Right ventricle myocardium inferior (tissue), 1 donor: Measurements from ENCODE around the gene PACS2. TPM values are rescaled to one million over a fixed set of nuclear protein-coding genes. Genes with fewer than 3 reads are reported as not detected.
"Not testable (repeated sequence)": the region's sequence is repeated elsewhere in the genome, so short reads cannot be mapped to it uniquely, and the experiment has no call there.

Experiments used
- ATAC-seq: fragments of 200-7000 bp; cut with Tn5 transposase; one replicate; pipeline ENCODE4 v1.9.1; 2020; ENCODE audit warnings: mild to moderate bottlenecking, moderate library complexity
- DNase-seq: peaks from one replicate; pipeline ENCODE4 v3.0.0; 2021; ENCODE audit errors: missing footprints
- intact Hi-C: fragments of 100-400 bp; cut with DNase I; formaldehyde crosslinking; loops from one replicate; pipeline ENCODE4 v1.11.0; 2022
- total RNA-seq: library from RNA; stranded (reverse); fragmentation: NEBNext Ultra II Directional; extraction: Animal tissue kit (Norgen Biotek cat#: 25700); gene quantifications from one replicate; pipeline ENCODE4 v1.2.1, GENCODE V29; 2021
- donor health status: DM: no; HTN: yes; CAD: no; lungs with severe emphysema.

Gene PACS2
- total RNA-seq, 1 donor from 2014 or later, result 69.1 TPM

GRCh38 chr14:105285174-105285573 lies 29.4 kb upstream of the PACS2 start:
- DNase-seq, result no peak
- intact Hi-C loops, result loop anchor here (2.0 kb wide), 1 partner anchor 82 kb away; no protein-coding TSS in a partner anchor
- no peak for ATAC-seq

GRCh38 chr14:105286759-105287144 lies 27.8 kb upstream of the PACS2 start:
- DNase-seq, result no peak
- intact Hi-C loops, result no loop called here
- peak; percentile 30 for ATAC-seq

GRCh38 chr14:105287249-105288102 lies 27.1 kb upstream of the PACS2 start:
- no peak for ATAC-seq
- DNase-seq, result no peak
- intact Hi-C loops, result no loop called here

- intact Hi-C loops, ATAC-seq, DNase-seq: not testable (repeated sequence)
Observed at GRCh38 chr14:105288936-105289335, 25.6 kb upstream of the PACS2 start.

GRCh38 chr14:105290621-105291346 lies 23.8 kb upstream of the PACS2 start:
- ATAC-seq, result no peak
- intact Hi-C loops, result loop anchor here (5.0 kb wide), 1 partner anchor 62 kb away; no protein-coding TSS in a partner anchor

GRCh38 chr14:105292826-105293711 lies 21.5 kb upstream of the PACS2 start:
- ATAC-seq (no peak), DNase-seq (no peak)
- intact Hi-C loops, result loop anchor here (5.0 kb wide), 1 partner anchor 59 kb away; no protein-coding TSS in a partner anchor

More at GRCh38 chr14:105290621-105291346, 23.8 kb upstream of the PACS2 start:
- no peak for DNase-seq

- peak; percentile 98 for ATAC-seq
- DNase-seq, result peak; percentile 82
- intact Hi-C loops, result loop anchor here (5.0 kb wide), 1 partner anchor 58 kb away; no protein-coding TSS in a partner anchor
Observed at GRCh38 chr14:105294142-105294597, 20.4 kb upstream of the PACS2 start.

- intact Hi-C loops, ATAC-seq, DNase-seq: not testable (repeated sequence)
Observed at GRCh38 chr14:105297311-105297710, 17.2 kb upstream of the PACS2 start.

- DNase-seq, result peak; percentile 79
- intact Hi-C loops, result no loop called here
- ATAC-seq, result no peak
Observed at GRCh38 chr14:105299654-105300541, 14.7 kb upstream of the PACS2 start.

GRCh38 chr14:105300542-105301102 lies 13.9 kb upstream of the PACS2 start, which contains the start of gene BRF1:
Gene BRF1, minus strand, starts transcription at chr14:105301001. Its CDS starts 372 bp downstream, at chr14:105300629.
- intact Hi-C loops, result no loop called here
- DNase-seq (peak; percentile 97), ATAC-seq (peak; percentile 95)

GRCh38 chr14:105301103-105301914 lies 13.2 kb upstream of the PACS2 start:
- ATAC-seq (peak; percentile 96), DNase-seq (peak; percentile 99)
- intact Hi-C loops, result no loop called here

- DNase-seq, ATAC-seq, intact Hi-C loops: not testable (repeated sequence)
Observed at GRCh38 chr14:105301915-105302249, 12.7 kb upstream of the PACS2 start.

GRCh38 chr14:105303949-105304348 lies 10.6 kb upstream of the PACS2 start:
- ATAC-seq, result no peak
- DNase-seq, result no peak
- intact Hi-C loops, result no loop called here

- DNase-seq (no peak), ATAC-seq (no peak)
- intact Hi-C loops, result no loop called here
Observed at GRCh38 chr14:105304565-105304964, 10.0 kb upstream of the PACS2 start.

GRCh38 chr14:105305345-105305744 lies 9.2 kb upstream of the PACS2 start:
- DNase-seq (no peak), ATAC-seq (no peak)
- intact Hi-C loops, result no loop called here

- intact Hi-C loops, result no loop called here
- DNase-seq (no peak), ATAC-seq (no peak)
Observed at GRCh38 chr14:105305791-105306190, 8.8 kb upstream of the PACS2 start.
